Thymus (tissue), 11 donors: ENCODE data around the gene BTG3. TPM values are rescaled to one million over a fixed set of nuclear protein-coding genes. Genes with fewer than 3 reads are reported as not detected.

Experiments used
- DNase-seq, 9 donors: peaks; one replicate each; pipeline ENCODE4 v3.0.0-alpha.2; 2013; ENCODE audit warnings: low spot score in 9 of 9, low read depth in 6 of 9, missing footprints in 1 of 9
- H3K27ac ChIP-seq, 2 donors: one replicate each; pipeline ENCODE4 v1.5.1; 2013; ENCODE audit warnings: control low read depth in 1 of 2, low read depth in 1 of 2, low read length in 1 of 2, mild to moderate bottlenecking in 1 of 2, moderate library complexity in 1 of 2
- H3K27me3 ChIP-seq, 2 donors: one replicate each; pipeline ENCODE4 v1.5.1; 2013; ENCODE audit warnings: low read length in 1 of 2; ENCODE audit not compliant: control insufficient read depth in 2 of 2, insufficient read depth in 1 of 2
- H3K36me3 ChIP-seq, 2 donors: one replicate each; pipeline ENCODE4 v1.5.1; 2013; ENCODE audit warnings: low read length in 1 of 2, mild to moderate bottlenecking in 1 of 2, moderate library complexity in 1 of 2; ENCODE audit not compliant: control insufficient read depth in 2 of 2, insufficient read depth in 2 of 2
- H3K4me1 ChIP-seq, 2 donors: one replicate each; pipeline ENCODE4 v1.5.1; 2013; ENCODE audit warnings: low read length in 2 of 2; ENCODE audit not compliant: control insufficient read depth in 2 of 2, insufficient read depth in 2 of 2
- H3K4me3 ChIP-seq, 2 donors: one replicate each; pipeline ENCODE4 v1.5.1; 2013; ENCODE audit warnings: low read length in 2 of 2, control low read depth in 1 of 2, mild to moderate bottlenecking in 1 of 2
- H3K9me3 ChIP-seq, 2 donors: one replicate each; pipeline ENCODE4 v1.5.1; 2013; ENCODE audit warnings: low read length in 1 of 2, mild to moderate bottlenecking in 1 of 2; ENCODE audit not compliant: control insufficient read depth in 2 of 2, insufficient read depth in 1 of 2
- WGBS: extraction: QIAGEN DNeasy Blood & Tissue Kit; methylation state at CpG from one replicate; pipeline ENCODE4 v1.1.7; 2013; 5-methylcytosine and 5-hydroxymethylcytosine counted together
- polyA plus RNA-seq: library from polyadenylated mRNA; stranded (reverse); fragments of 200-250 nt; gene quantifications from one replicate; pipeline ENCODE4 v1.2.3, GENCODE V29; 2013
- total RNA-seq: library from RNA; stranded (reverse); fragments of 120-200 nt; gene quantifications from one replicate; pipeline ENCODE4 v1.2.4, GENCODE V29; 2013
- donor health status: healthy.

The BTG3 gene
- total and polyA plus RNA-seq, 2 donors = 22.8 to 62.0 TPM

- 99% methylated on average over 2 of the region's 2 CpGs for WGBS
- no peak overlapping the region for H3K27ac ChIP-seq
- DNase-seq = no peak
- no peak overlapping the region for H3K4me3 ChIP-seq
- no peaks in the 10 kb centered on the region for H3K4me1 ChIP-seq
- H3K27me3 ChIP-seq = no peaks in the 10 kb centered on the region
- no peaks in the 10 kb centered on the region for H3K9me3 ChIP-seq
- H3K36me3 ChIP-seq = no peaks in the 10 kb centered on the region
Measured at GRCh38 chr21:17554120-17554519, 58.6 kb downstream of the BTG3 start.

- Histone ChIP-seq H3K4me1 (no peaks in the 10 kb centered on the region), H3K36me3 (no peaks in the 10 kb centered on the region), H3K27ac (no peak overlapping the region), H3K9me3 (no peaks in the 10 kb centered on the region), H3K4me3 (no peak overlapping the region), H3K27me3 (no peaks in the 10 kb centered on the region)
- no peak for DNase-seq
Measured at GRCh38 chr21:17552410-17552809, 60.3 kb downstream of the BTG3 start.

GRCh38 chr21:17550671-17551308 lies 61.9 kb downstream of the BTG3 start:
- Histone ChIP-seq H3K4me1 (no peaks in the 10 kb centered on the region), H3K36me3 (no peaks in the 10 kb centered on the region), H3K27ac (no peak overlapping the region), H3K27me3 (no peaks in the 10 kb centered on the region), H3K9me3 (no peaks in the 10 kb centered on the region), H3K4me3 (no peak overlapping the region)
- no peak for DNase-seq
- 91% methylated on average over 5 of the region's 5 CpGs for WGBS

- Histone ChIP-seq H3K36me3 (no peaks in the 10 kb centered on the region), H3K9me3 (no peaks in the 10 kb centered on the region), H3K27ac (no peak overlapping the region), H3K4me1 (no peaks in the 10 kb centered on the region), H3K4me3 (no peak overlapping the region), H3K27me3 (no peaks in the 10 kb centered on the region)
- no peak for DNase-seq
- 94% methylated on average over 7 of the region's 7 CpGs for WGBS
Measured at GRCh38 chr21:17548262-17548661, 64.4 kb downstream of the BTG3 start.

GRCh38 chr21:17545007-17545406 lies 67.7 kb downstream of the BTG3 start:
- Histone ChIP-seq H3K4me3 (no peak overlapping the region), H3K9me3 (no peaks in the 10 kb centered on the region), H3K27ac (no peak overlapping the region), H3K4me1 (no peaks in the 10 kb centered on the region), H3K36me3 (no peaks in the 10 kb centered on the region), H3K27me3 (no peaks in the 10 kb centered on the region)
- no peak for DNase-seq
- WGBS = 85% methylated on average over 1 of the region's 1 CpG

Other genes starting within 250 kb of the BTG3 start
- gene CXADR, start 99.9 kb downstream of the BTG3 start, total RNA-seq = 3.2 TPM
- gene CXADR, start 99.9 kb downstream of the BTG3 start, polyA plus RNA-seq = 5.6 TPM
- gene C21orf91, start 206.5 kb upstream of the BTG3 start, total RNA-seq = 17.7 TPM
- 10.0 TPM for gene C21orf91, start 206.5 kb upstream of the BTG3 start, polyA plus RNA-seq